Neural progenitor cell (in vitro differentiated cells): Measurements from ENCODE around the gene SNX32. TPM values are rescaled to one million over a fixed set of nuclear protein-coding genes. Genes with fewer than 3 reads are reported as not detected.

ENCODE experiments used
- DNase-seq: peaks from one replicate; pipeline ENCODE4 v3.0.0-alpha.2; 2016; ENCODE audit warnings: low spot score
- H2AFZ ChIP-seq: fragments of 200-600 bp; sonication (generic); replicated peaks from 2 replicates; pipeline ENCODE4 v1.6.1; 2016; ENCODE audit warnings: antibody characterized with exemption
- H3F3A ChIP-seq: fragments of 200-600 bp; sonication (generic); 2 replicates; pipeline ENCODE4 v1.6.1; 2016; ENCODE audit warnings: antibody characterized with exemption, low read depth
- H3K27ac ChIP-seq: fragments of 200-600 bp; sonication (generic); 2 replicates; pipeline ENCODE4 v1.5.1; 2016; ENCODE audit warnings: mild to moderate bottlenecking
- H3K27me3 ChIP-seq: fragments of 200-600 bp; sonication (generic); 2 replicates; pipeline ENCODE4 v1.6.1; 2016; ENCODE audit warnings: mild to moderate bottlenecking, moderate library complexity
- H3K36me3 ChIP-seq: fragments of 200-600 bp; sonication (generic); 2 replicates; pipeline ENCODE4 v1.5.1; 2016
- H3K4me1 ChIP-seq: fragments of 200-600 bp; sonication (generic); 2 replicates; pipeline ENCODE4 v1.6.1; 2016; ENCODE audit warnings: mixed run types
- H3K4me2 ChIP-seq: fragments of 200-600 bp; sonication (generic); 2 replicates; pipeline ENCODE4 v1.6.1; 2016
- H3K4me3 ChIP-seq: fragments of 200-600 bp; sonication (generic); 2 replicates; pipeline ENCODE4 v1.5.1; 2016
- H3K79me2 ChIP-seq: fragments of 200-600 bp; sonication (generic); 2 replicates; pipeline ENCODE4 v1.6.1; 2016; ENCODE audit warnings: low read depth
- H3K9ac ChIP-seq: fragments of 200-600 bp; sonication (generic); 2 replicates; pipeline ENCODE4 v1.6.1; 2016
- H3K9me3 ChIP-seq: fragments of 200-600 bp; sonication (generic); 2 replicates; pipeline ENCODE4 v1.5.1; 2016; ENCODE audit warnings: low read depth
- H4K20me1 ChIP-seq: fragments of 200-600 bp; sonication (generic); 2 replicates; pipeline ENCODE4 v1.6.1; 2016; ENCODE audit warnings: low read depth
- H3K27ac Mint-ChIP-seq: 3 replicates; pipeline ENCODE4 v1.8.0; 2021; ENCODE audit warnings: mixed read lengths
- H3K27me3 Mint-ChIP-seq: 2 replicates; pipeline ENCODE4 v1.8.0; 2022; ENCODE audit warnings: low read depth, mild to moderate bottlenecking, inconsistent platforms, moderate library complexity, mixed read lengths; ENCODE audit not compliant: insufficient read depth
- H3K36me3 Mint-ChIP-seq: 3 replicates; pipeline ENCODE4 v1.8.0; 2021; ENCODE audit warnings: mixed read lengths
- H3K4me1 Mint-ChIP-seq: 3 replicates; pipeline ENCODE4 v1.8.0; 2021; ENCODE audit warnings: mixed read lengths
- H3K4me3 Mint-ChIP-seq: 3 replicates; pipeline ENCODE4 v1.8.0; 2021; ENCODE audit warnings: mild to moderate bottlenecking, moderate library complexity, mixed read lengths
- H3K9me3 Mint-ChIP-seq: 3 replicates; pipeline ENCODE4 v1.8.0; 2020; ENCODE audit warnings: mixed read lengths
- EZH2 ChIP-seq: fragments of 200-600 bp; sonication (generic); IDR thresholded peaks from 2 replicates; pipeline ENCODE4 v1.6.1; 2017; ENCODE audit warnings: antibody characterized with exemption, mild to moderate bottlenecking, moderate library complexity
- EZH2phosphoT487 ChIP-seq: fragments of 200-600 bp; sonication (generic); IDR thresholded peaks from 2 replicates; pipeline ENCODE4 v1.6.1; 2017; ENCODE audit warnings: antibody characterized with exemption
- total RNA-seq: library from RNA; depleted of rRNA; stranded (reverse); fragments of >200 nt; gene quantifications from 2 replicates; pipeline ENCODE4 v1.2.3, GENCODE V29; 2015; ENCODE audit warnings: low replicate concordance
- TF ChIP-seq, protein P1 (sequence below): fragments of 200-600 bp; sonication (generic); IDR thresholded peaks from 2 replicates; pipeline ENCODE4 v1.5.1; 2017; ENCODE audit warnings: antibody characterized with exemption, mild to moderate bottlenecking

SNX32 gene
- total RNA-seq, 1 donor from 2014 or later: 1.4 TPM

DNA sequence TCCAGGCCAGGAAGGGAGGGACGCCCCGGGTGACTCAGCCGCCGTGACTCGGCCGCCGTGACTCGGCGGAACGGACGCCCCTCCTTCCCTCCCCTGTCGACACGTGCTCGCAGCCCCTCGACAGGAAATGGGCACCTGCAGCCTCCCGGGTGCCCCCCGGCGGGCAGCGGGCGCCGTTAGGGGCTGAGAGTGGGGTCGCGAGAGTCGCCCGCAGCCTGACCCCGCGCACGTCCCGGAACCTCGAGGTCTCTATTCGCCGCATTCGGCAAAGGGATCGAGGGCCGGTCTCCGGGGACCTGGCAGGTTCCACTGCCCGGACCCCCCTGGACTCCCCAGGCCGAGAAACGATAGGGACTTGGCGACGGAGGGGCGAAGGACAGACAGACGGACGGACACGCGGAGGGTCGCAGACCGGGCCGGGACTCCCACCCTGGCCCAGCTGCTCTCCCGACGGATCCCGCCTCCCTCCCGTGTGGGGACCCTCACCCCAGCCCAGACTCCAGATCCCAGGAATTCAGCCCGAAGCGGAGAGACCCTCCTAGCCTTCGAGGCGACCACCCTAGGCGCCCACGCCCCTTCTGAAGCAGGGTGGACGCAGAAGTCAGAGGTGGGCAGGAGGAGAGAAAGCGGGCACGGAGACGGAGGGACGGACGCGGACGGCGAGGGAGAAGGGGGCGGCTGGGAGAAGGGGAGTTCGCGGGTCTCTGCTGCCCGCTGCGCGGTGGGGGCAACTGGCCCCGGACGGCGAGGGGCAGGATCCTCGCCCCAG, 65.8 kb downstream of the SNX32 start:
- TF ChIP-seq, protein P1, sequence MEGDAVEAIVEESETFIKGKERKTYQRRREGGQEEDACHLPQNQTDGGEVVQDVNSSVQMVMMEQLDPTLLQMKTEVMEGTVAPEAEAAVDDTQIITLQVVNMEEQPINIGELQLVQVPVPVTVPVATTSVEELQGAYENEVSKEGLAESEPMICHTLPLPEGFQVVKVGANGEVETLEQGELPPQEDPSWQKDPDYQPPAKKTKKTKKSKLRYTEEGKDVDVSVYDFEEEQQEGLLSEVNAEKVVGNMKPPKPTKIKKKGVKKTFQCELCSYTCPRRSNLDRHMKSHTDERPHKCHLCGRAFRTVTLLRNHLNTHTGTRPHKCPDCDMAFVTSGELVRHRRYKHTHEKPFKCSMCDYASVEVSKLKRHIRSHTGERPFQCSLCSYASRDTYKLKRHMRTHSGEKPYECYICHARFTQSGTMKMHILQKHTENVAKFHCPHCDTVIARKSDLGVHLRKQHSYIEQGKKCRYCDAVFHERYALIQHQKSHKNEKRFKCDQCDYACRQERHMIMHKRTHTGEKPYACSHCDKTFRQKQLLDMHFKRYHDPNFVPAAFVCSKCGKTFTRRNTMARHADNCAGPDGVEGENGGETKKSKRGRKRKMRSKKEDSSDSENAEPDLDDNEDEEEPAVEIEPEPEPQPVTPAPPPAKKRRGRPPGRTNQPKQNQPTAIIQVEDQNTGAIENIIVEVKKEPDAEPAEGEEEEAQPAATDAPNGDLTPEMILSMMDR: no peak
- peak; percentile 99 for TF ChIP-seq EZH2
- TF ChIP-seq EZH2phosphoT487: peak; percentile 81
- Histone ChIP-seq H3K27ac (no peak overlapping the region), H4K20me1 (no peaks in the 10 kb centered on the region), H3K9me3 (no peaks in the 10 kb centered on the region), H3K9ac (no peak overlapping the region), H3K79me2 (no peaks in the 10 kb centered on the region), H3K36me3 (no peaks in the 10 kb centered on the region), H3K4me3 (peak overlapping the region; percentile 47), H3K4me1 (peaks cover 5% of the 10 kb centered on the region), H2AFZ (peak overlapping the region; percentile 30), H3K27me3 (peaks cover 86% of the 10 kb centered on the region), H3K4me2 (peak overlapping the region; percentile 77), H3F3A (peaks cover 13% of the 10 kb centered on the region)
- Mint-ChIP-seq H3K4me3 (peak overlapping the region; percentile 79), H3K27ac (no peak overlapping the region), H3K36me3 (no peaks in the 10 kb centered on the region), H3K9me3 (no peaks in the 10 kb centered on the region), H3K4me1 (peaks cover 20% of the 10 kb centered on the region), H3K27me3 (peaks cover 42% of the 10 kb centered on the region)
- peak; percentile 45 for DNase-seq

DNA sequence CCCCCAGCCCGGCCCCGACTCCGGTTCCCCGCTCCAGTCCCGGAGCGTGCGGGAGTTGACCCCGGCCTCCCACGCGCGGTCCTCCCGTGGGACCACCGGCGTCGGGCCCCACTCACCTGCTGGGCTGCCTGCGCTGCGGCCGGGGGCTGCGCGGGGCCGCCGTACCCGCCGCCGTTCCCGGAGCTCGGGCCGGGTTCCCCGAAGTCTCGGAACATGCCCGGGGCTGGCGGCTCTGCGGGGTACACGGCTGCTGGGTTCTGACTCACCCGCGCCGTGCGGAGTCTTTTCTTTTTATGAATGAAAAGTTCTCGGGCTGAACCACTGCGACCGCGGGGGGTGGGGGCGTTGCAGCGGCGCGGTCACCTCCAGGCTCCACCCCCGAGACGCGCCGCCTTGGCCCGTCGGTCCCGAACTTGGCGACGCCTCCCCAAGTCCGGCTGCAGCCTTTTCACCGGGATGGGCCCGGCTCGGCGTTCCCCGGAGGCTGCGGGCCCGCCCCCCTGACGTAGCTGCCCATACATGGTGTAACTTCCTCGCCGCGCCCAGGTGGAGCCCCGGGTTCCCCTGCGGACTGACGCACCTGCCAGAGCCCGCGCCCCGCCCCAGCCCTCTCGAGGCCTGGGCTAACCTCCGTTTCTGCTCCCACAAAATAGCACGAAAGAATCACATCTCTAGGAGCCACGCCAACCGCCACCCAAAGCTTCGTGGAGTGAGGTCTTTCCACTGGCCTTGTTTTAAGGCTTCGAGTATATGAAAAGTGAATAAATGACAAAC, 66.5 kb downstream of the SNX32 start, which contains the start of gene FOSL1:
Gene FOSL1, minus strand, starts transcription at position 264 of the 774 bp plus-strand sequence. Its CDS starts 49 bp downstream, at position 215.
- TF ChIP-seq, protein P1: no peak
- TF ChIP-seq EZH2phosphoT487 (peak; percentile 73), EZH2 (peak; percentile 87)
- H3K4me1 ChIP-seq: peaks cover 5% of the 10 kb centered on the region
- H4K20me1 ChIP-seq: no peaks in the 10 kb centered on the region
- H3K36me3 ChIP-seq: no peaks in the 10 kb centered on the region
- no peak within 1 kb of the TSS for H3K9ac ChIP-seq
- no peak within 1 kb of the TSS for H3K27ac Mint-ChIP-seq
- peak within 1 kb of the TSS; percentile 47 for H3K4me3 ChIP-seq
- H3K4me3 Mint-ChIP-seq: peak within 1 kb of the TSS; percentile 79
- H3K27me3 Mint-ChIP-seq: peaks cover 42% of the 10 kb centered on the region
- no peaks in the 10 kb centered on the region for H3K79me2 ChIP-seq
- peaks cover 93% of the 10 kb centered on the region for H3K27me3 ChIP-seq
- no peaks in the 10 kb centered on the region for H3K36me3 Mint-ChIP-seq
- DNase-seq: peak; percentile 84
- no peaks in the 10 kb centered on the region for H3K9me3 ChIP-seq
- H3K9me3 Mint-ChIP-seq: no peaks in the 10 kb centered on the region
- H3K27ac ChIP-seq: no peak within 1 kb of the TSS
- H2AFZ ChIP-seq: peak within 1 kb of the TSS; percentile 30
- peaks cover 13% of the 10 kb centered on the region for H3F3A ChIP-seq
- H3K4me1 Mint-ChIP-seq: peaks cover 20% of the 10 kb centered on the region
- peak within 1 kb of the TSS; percentile 77 for H3K4me2 ChIP-seq

DNA sequence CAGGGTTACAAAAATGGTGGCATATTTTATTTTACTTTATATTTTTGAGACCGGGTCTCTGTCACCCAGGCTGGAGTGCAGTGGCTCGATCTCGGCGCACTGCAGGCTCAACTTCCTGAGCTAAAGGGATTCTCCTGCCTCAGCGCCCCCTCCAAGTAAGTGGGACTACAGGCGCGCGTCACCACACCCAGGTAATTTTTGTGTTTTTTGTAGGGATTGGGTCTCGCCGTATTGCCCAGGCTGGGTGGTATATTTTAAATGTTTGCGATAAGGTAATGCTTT, 67.1 kb downstream of the SNX32 start:
- Histone ChIP-seq H3K9ac (no peak overlapping the region), H3K36me3 (no peaks in the 10 kb centered on the region), H3K9me3 (no peaks in the 10 kb centered on the region), H3K4me2 (peak overlapping the region; percentile 77), H4K20me1 (no peaks in the 10 kb centered on the region), H2AFZ (no peak overlapping the region), H3K79me2 (no peaks in the 10 kb centered on the region), H3K27me3 (peaks cover 99% of the 10 kb centered on the region), H3K27ac (no peak overlapping the region), H3F3A (peaks cover 13% of the 10 kb centered on the region), H3K4me1 (peaks cover 5% of the 10 kb centered on the region), H3K4me3 (peak overlapping the region; percentile 47)
- Mint-ChIP-seq H3K27me3 (peaks cover 42% of the 10 kb centered on the region), H3K4me1 (peaks cover 20% of the 10 kb centered on the region), H3K27ac (no peak overlapping the region), H3K9me3 (no peaks in the 10 kb centered on the region), H3K4me3 (peak overlapping the region; percentile 79), H3K36me3 (no peaks in the 10 kb centered on the region)
- no peak for DNase-seq
- TF ChIP-seq EZH2: no peak
